Activated naive CD8-positive, alpha-beta T cell treated with anti-CD3 and anti-CD28 coated beads for 36 hours (primary cell): ENCODE data around the gene MLPH. TPM values are rescaled to one million over a fixed set of nuclear protein-coding genes. Genes with fewer than 3 reads are reported as not detected.

ENCODE experiments used
- DNase-seq: peaks from one replicate; pipeline ENCODE4 v3.0.0; 2021
- H3K27ac Mint-ChIP-seq: one replicate; pipeline ENCODE4 v1.8.0; 2022; ENCODE audit warnings: mild to moderate bottlenecking, moderate library complexity, mixed read lengths
- H3K27me3 Mint-ChIP-seq: one replicate; pipeline ENCODE4 v1.8.0; 2022; ENCODE audit warnings: mild to moderate bottlenecking, mixed read lengths
- H3K36me3 Mint-ChIP-seq: one replicate; pipeline ENCODE4 v1.8.0; 2021; ENCODE audit warnings: mild to moderate bottlenecking, mixed read lengths
- H3K4me1 Mint-ChIP-seq: one replicate; pipeline ENCODE4 v1.8.0; 2021; ENCODE audit warnings: mixed read lengths
- H3K4me3 Mint-ChIP-seq: one replicate; pipeline ENCODE4 v1.8.0; 2022; ENCODE audit warnings: mild to moderate bottlenecking, moderate library complexity, mixed read lengths
- H3K9me3 Mint-ChIP-seq: one replicate; pipeline ENCODE4 v1.8.0; 2022; ENCODE audit warnings: mixed read lengths
- total RNA-seq, 2 experiments: library from RNA; stranded (reverse); gene quantifications; one replicate each; pipeline ENCODE4 v1.2.3, GENCODE V29; 2021

MLPH gene
- total RNA-seq, 2 experiments from 2014 or later: not detected

DNA sequence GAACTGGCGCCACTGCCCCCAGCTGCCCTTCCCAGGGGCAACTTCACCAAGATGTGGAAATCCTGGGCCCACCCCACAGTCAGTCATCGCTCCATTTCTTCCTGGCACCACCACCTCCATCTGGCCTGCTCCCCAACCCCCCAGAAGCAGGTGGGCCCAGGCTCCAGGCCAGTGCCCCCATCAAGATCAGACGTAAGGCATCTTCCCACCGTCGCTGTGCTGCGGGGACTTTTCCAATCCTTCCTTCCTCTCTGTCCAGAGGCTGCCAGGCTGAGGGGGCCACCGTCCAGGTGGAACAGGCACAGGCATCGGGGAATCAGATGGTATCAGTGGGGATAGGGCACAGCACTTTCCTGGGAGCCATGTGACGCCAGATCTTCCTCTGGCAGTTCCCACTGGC, 87.4 kb downstream of the MLPH start:
- H3K4me3 Mint-ChIP-seq: no peak overlapping the region
- no peak overlapping the region for H3K27ac Mint-ChIP-seq
- DNase-seq: no peak
- peaks cover 2% of the 10 kb centered on the region for H3K4me1 Mint-ChIP-seq
- H3K36me3 Mint-ChIP-seq: no peaks in the 10 kb centered on the region
- H3K27me3 Mint-ChIP-seq: no peaks in the 10 kb centered on the region
- no peaks in the 10 kb centered on the region for H3K9me3 Mint-ChIP-seq

DNA sequence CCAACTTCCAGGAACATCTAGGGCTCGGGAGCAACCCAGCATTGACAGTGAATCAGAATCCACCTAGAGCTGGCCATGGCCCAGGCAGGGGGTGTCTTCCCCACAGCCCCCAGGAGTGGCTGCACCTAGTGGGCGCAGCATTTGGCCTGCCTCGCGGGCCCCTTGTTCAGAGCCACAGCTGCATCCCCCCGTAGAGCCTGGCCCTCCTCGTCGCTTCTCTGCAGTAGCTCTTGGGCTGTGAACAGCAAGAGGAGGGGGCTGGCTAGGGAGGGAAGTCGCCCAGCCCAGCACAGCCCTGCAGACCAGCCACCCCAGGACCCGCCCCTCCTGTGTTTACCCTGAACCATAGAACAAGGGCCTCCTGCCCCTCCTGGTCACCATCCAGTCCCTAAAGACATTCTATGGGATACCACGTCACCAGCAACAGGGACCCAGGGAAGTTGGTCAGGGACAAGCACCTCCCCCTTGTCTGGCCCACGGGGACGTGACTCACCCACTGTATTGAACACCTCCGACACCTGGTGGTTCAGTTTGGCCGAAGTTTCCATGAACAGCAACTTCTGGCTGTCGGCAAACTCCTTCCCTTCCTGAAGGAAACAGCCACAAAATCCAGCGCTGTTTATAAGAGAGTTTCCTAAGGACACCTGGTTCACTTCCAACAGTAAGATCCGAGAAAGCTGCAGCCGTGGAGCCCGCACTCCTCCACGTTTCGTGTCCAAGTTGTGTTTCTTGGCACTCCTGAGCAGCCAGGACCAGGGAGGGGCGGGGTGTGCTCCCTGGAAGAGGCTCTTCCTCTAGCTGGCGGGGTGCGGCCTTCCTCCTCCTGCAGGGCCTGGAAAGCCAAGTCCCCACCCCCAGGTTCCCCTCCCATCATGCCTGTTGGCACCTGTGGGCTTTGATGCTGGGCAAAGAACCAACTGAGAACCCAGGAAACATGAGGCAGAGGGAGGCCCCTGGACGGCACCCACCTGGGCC, 88.1 kb downstream of the MLPH start:
- Mint-ChIP-seq H3K27ac (no peak overlapping the region), H3K9me3 (no peaks in the 10 kb centered on the region), H3K4me3 (no peak overlapping the region), H3K4me1 (peaks cover 2% of the 10 kb centered on the region), H3K36me3 (no peaks in the 10 kb centered on the region), H3K27me3 (no peaks in the 10 kb centered on the region)
- DNase-seq: no peak

- Mint-ChIP-seq H3K9me3 (no peaks in the 10 kb centered on the region), H3K27ac (no peak overlapping the region), H3K27me3 (no peaks in the 10 kb centered on the region), H3K4me3 (no peak overlapping the region), H3K36me3 (no peaks in the 10 kb centered on the region), H3K4me1 (peaks cover 2% of the 10 kb centered on the region)
- no peak for DNase-seq
Observed at GRCh38 chr2:237575869-237576862, 89.1 kb downstream of the MLPH start.

DNA sequence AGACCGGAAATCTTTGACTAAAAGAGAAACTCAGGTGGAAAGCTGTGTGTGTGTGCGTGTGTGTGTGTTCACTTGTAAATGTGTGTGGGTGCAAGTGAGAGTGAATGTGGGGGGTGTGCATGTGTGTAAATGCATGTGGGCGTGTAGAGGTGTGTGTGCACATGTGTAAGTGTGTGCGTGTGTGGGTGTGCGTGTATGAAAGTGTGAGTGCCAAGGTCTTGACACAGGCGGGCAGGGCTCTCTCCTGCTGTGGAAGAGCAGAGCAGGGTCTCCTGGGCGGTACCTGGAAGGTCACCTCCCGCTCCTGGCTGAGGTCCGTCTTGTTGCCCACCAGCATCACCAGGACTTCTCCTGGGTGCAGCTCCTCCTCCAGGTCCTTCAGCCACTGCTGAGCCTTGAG, 89.9 kb downstream of the MLPH start:
- Mint-ChIP-seq H3K27ac (no peak overlapping the region), H3K36me3 (no peaks in the 10 kb centered on the region), H3K27me3 (no peaks in the 10 kb centered on the region), H3K9me3 (no peaks in the 10 kb centered on the region), H3K4me1 (peaks cover 4% of the 10 kb centered on the region), H3K4me3 (no peak overlapping the region)
- no peak for DNase-seq

GRCh38 chr2:237577458-237577857, 90.4 kb downstream of the MLPH start:
- no peak overlapping the region for H3K4me3 Mint-ChIP-seq
- peaks cover 4% of the 10 kb centered on the region for H3K4me1 Mint-ChIP-seq
- DNase-seq: no peak
- no peaks in the 10 kb centered on the region for H3K36me3 Mint-ChIP-seq
- no peaks in the 10 kb centered on the region for H3K27me3 Mint-ChIP-seq
- H3K27ac Mint-ChIP-seq: no peak overlapping the region
- H3K9me3 Mint-ChIP-seq: no peaks in the 10 kb centered on the region

- no peak overlapping the region for H3K4me3 Mint-ChIP-seq
- H3K27me3 Mint-ChIP-seq: no peaks in the 10 kb centered on the region
- no peak for DNase-seq
- H3K27ac Mint-ChIP-seq: no peak overlapping the region
- H3K36me3 Mint-ChIP-seq: no peaks in the 10 kb centered on the region
- peaks cover 4% of the 10 kb centered on the region for H3K4me1 Mint-ChIP-seq
- H3K9me3 Mint-ChIP-seq: no peaks in the 10 kb centered on the region
Observed at GRCh38 chr2:237577956-237578870, 91.2 kb downstream of the MLPH start.

DNA sequence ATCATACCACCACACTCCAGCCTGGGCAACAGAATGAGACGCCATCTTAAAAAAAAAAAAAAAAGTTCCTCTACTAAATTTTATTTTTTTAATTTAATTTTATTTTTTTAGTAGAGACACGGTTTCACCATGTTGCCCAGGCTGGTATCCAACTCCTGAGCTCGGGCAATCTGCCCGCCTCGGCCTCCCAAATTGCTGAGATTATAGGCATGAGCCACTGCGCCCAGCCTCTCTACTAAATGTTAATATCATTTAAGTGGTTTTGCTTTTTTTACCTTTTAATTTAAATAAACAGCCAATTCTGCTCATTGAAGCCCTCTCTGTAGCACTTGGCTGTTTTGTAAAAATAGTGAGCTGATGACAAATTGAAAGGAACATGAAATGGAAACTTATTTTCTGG, 94.3 kb downstream of the MLPH start:
- DNase-seq: no peak
- Mint-ChIP-seq H3K36me3 (no peaks in the 10 kb centered on the region), H3K4me3 (no peak overlapping the region), H3K27me3 (no peaks in the 10 kb centered on the region), H3K9me3 (no peaks in the 10 kb centered on the region), H3K4me1 (peaks cover 4% of the 10 kb centered on the region), H3K27ac (peak overlapping the region; percentile 79)

DNA sequence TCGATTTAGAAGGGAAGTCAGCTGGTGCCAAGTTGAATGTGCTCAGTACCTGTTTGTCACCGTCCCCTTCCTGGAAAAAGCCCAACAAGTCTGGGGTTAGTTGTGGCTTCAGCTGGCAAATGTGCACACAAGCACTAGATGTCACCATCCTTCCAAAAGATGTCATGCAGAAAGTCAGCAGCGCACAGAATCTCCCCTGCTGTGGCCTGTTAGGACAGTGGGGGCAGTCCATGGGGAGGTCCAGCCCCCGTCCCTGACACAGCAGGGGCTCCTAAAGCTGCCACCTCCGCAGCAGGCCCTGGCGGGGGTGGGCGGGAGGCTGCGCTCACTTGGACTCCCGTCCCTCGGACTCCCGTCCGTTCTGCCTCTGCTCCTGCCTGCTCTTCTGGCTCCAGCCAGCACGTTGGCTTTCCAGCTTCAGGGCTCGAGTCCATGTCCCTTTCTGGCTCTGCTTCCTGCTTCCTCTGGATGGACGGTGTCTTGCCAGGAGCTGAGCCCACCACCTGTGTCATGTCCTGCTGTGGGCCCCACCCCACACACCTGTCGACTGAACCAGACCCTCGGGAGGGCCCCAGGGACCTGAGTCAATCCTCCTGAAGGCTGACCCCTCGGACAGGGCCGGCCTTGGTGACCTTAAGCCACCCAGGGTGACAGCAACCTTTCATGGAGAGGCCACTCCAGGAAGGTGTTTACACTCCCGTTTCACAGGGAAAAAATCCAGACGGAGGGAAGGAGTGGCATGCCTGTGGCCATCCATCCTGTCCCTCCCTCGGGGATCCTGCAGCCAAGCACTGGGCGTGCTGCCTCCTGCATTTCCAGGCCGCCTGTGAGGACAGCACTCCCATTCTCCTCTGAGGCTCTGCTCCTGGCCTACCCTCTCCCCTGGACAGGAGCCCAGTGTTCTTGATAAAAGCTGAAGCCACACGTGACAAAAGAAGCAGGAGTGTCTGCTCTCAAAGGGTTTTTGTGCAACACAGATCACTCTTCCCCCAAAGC, 95.0 kb downstream of the MLPH start:
- Mint-ChIP-seq H3K9me3 (no peaks in the 10 kb centered on the region), H3K36me3 (no peaks in the 10 kb centered on the region), H3K4me1 (peaks cover 4% of the 10 kb centered on the region), H3K27me3 (no peaks in the 10 kb centered on the region), H3K27ac (peak overlapping the region; percentile 79), H3K4me3 (no peak overlapping the region)
- peak; percentile 70 for DNase-seq

- Mint-ChIP-seq H3K27ac (no peak overlapping the region), H3K27me3 (no peaks in the 10 kb centered on the region), H3K4me3 (no peak overlapping the region), H3K9me3 (no peaks in the 10 kb centered on the region), H3K36me3 (no peaks in the 10 kb centered on the region), H3K4me1 (peaks cover 4% of the 10 kb centered on the region)
- DNase-seq: no peak
Observed at GRCh38 chr2:237583385-237584295, 96.6 kb downstream of the MLPH start.

GRCh38 chr2:237585590-237586221, 98.7 kb downstream of the MLPH start:
- Mint-ChIP-seq H3K27me3 (no peaks in the 10 kb centered on the region), H3K4me3 (no peak overlapping the region), H3K4me1 (peaks cover 6% of the 10 kb centered on the region), H3K27ac (no peak overlapping the region), H3K36me3 (no peaks in the 10 kb centered on the region), H3K9me3 (no peaks in the 10 kb centered on the region)
- no peak for DNase-seq

GRCh38 chr2:237588044-237588696, 101.1 kb downstream of the MLPH start:
- no peaks in the 10 kb centered on the region for H3K9me3 Mint-ChIP-seq
- DNase-seq: no peak
- H3K4me3 Mint-ChIP-seq: no peak overlapping the region
- H3K36me3 Mint-ChIP-seq: no peaks in the 10 kb centered on the region
- peaks cover 11% of the 10 kb centered on the region for H3K4me1 Mint-ChIP-seq
- no peaks in the 10 kb centered on the region for H3K27me3 Mint-ChIP-seq
- H3K27ac Mint-ChIP-seq: no peak overlapping the region
